ENCODE results near the gene DOLPP1. TPM values are rescaled to one million over a fixed set of nuclear protein-coding genes. Genes with fewer than 3 reads are reported as not detected.
A peak's percentile ranks its signal among the peaks of the same experiment; 100 is the strongest.

The DOLPP1 gene
- total RNA-seq, 1 experiment from 2014 or later, result 32.7 TPM

- peak overlapping the region; percentile 23; the same call in 1 of the 2 replicates for H3K27ac Mint-ChIP-seq
- no peak overlapping the region for H3K4me3 Mint-ChIP-seq
- CTCF ChIA-PET, result interaction anchor here (0.5 to 9.5 kb wide), 14 partner anchors 6 to 485 kb away, joined by 3 to 345 read pairs (median 9); partner anchors contain the start of genes IER5L and SH3GLB2
These were observed 57.2 kb downstream of the DOLPP1 start for GRCh38 chr9:129138144-129138462.

GRCh38 chr9:129138476-129139232 lies 57.7 kb downstream of the DOLPP1 start:
- no peak for ATAC-seq
- no peaks in the 10 kb centered on the region for H3K27me3 Mint-ChIP-seq (ENCODE audit: low read depth)
- H3K27ac Mint-ChIP-seq, result peak overlapping the region; percentile 97
- H3K4me1 Mint-ChIP-seq, result peaks cover 55% of the 10 kb centered on the region
- no peak for DNase-seq (ENCODE audit: low spot score)
- TF ChIP-seq ATF2 (CRISPR knock-in tag; IDR thresholded peaks at IDR 0.05; ENCODE audit: borderline replicate concordance, low read depth), result no peak
- no peak for TF ChIP-seq NFYB (CRISPR knock-in tag; conservative IDR thresholded peaks at IDR 0.05; ENCODE audit: low read depth)
- no peak for TF ChIP-seq ZNF671 (CRISPR knock-in tag; IDR thresholded peaks at IDR 0.05)
- no peak for TF ChIP-seq MAX (CRISPR knock-in tag; IDR thresholded peaks at IDR 0.05)
- ChIA-PET POLR2A (interaction anchor here (0.9 kb wide), 2 partner anchors 33 to 82 kb away, joined by 3 to 4 read pairs; no protein-coding TSS in a partner anchor), CTCF (interaction anchor here (0.5 to 9.5 kb wide), 51 partner anchors 6 to 599 kb away, joined by 3 to 345 read pairs (median 4); partner anchors contain the start of genes C9orf50, IER5L, NTMT1 and SH3GLB2)
- no peaks in the 10 kb centered on the region for H3K9me3 Mint-ChIP-seq
- H3K36me3 Mint-ChIP-seq, result peaks cover 32% of the 10 kb centered on the region
- no peak overlapping the region for H3K4me3 Mint-ChIP-seq

More at GRCh38 chr9:129138144-129138462, 57.2 kb downstream of the DOLPP1 start:
- Mint-ChIP-seq H3K27me3 (ENCODE audit: low read depth) (no peaks in the 10 kb centered on the region), H3K4me1 (peaks cover 50% of the 10 kb centered on the region), H3K9me3 (no peaks in the 10 kb centered on the region), H3K36me3 (peaks cover 35% of the 10 kb centered on the region)
- TF ChIP-seq ERG (CRISPR knock-in tag; IDR thresholded peaks at IDR 0.05), result no peak
- ATAC-seq (no peak), DNase-seq (ENCODE audit: low spot score) (no peak)
- POLR2A ChIA-PET, result no interaction called here

GRCh38 chr9:129139233-129139992 lies 58.5 kb downstream of the DOLPP1 start:
- Mint-ChIP-seq H3K4me3 (peak overlapping the region; percentile 66), H3K27ac (peak overlapping the region; percentile 97), H3K4me1 (peaks cover 61% of the 10 kb centered on the region), H3K27me3 (ENCODE audit: low read depth) (no peaks in the 10 kb centered on the region), H3K9me3 (no peaks in the 10 kb centered on the region), H3K36me3 (peaks cover 34% of the 10 kb centered on the region)
- ATAC-seq, result peak; percentile 26
- ChIA-PET POLR2A (interaction anchor here (0.8 to 1.8 kb wide), 12 partner anchors 8 to 485 kb away, joined by 3 to 8 read pairs (median 4); partner anchors contain the start of gene IER5L), CTCF (interaction anchor here (0.6 to 9.5 kb wide), 68 partner anchors 7 to 598 kb away, joined by 3 to 345 read pairs (median 4); partner anchors contain the start of genes ASB6, C9orf50, DOLPP1 and IER5L)
- DNase-seq (ENCODE audit: low spot score), result peak; percentile 76
- TF ChIP-seq ATF3 (CRISPR knock-in tag; conservative IDR thresholded peaks at IDR 0.05), result no peak
- 0 out of 2 replicates have a peak, but pooled peaks have one; percentile 23 for TF ChIP-seq SP1 (CRISPR knock-in tag; conservative IDR thresholded peaks at IDR 0.05)
- TF ChIP-seq NR3C1 (CRISPR knock-in tag; conservative IDR thresholded peaks at IDR 0.05; ENCODE audit: low read depth), result no peak
- peak; percentile 73; the same call in 1 of the 2 replicates for TF ChIP-seq ZNF232 (CRISPR knock-in tag; IDR thresholded peaks at IDR 0.05)
- no peak for TF ChIP-seq ERG (CRISPR knock-in tag; IDR thresholded peaks at IDR 0.05)
- TF ChIP-seq PRDM15 (CRISPR knock-in tag; IDR thresholded peaks at IDR 0.05), result peak; percentile 78
- TF ChIP-seq EMX1 (CRISPR knock-in tag; IDR thresholded peaks at IDR 0.05), result no peak
- peak; percentile 83 for TF ChIP-seq CTCF (IDR thresholded peaks at IDR 0.05)
- TF ChIP-seq KAT7 (CRISPR knock-in tag; IDR thresholded peaks at IDR 0.05; ENCODE audit: borderline replicate concordance), result no peak
- no peak for TF ChIP-seq RELA (CRISPR knock-in tag; IDR thresholded peaks at IDR 0.05; ENCODE audit: borderline replicate concordance)
- TF ChIP-seq ETV6 (CRISPR knock-in tag; IDR thresholded peaks at IDR 0.05), result no peak
- TF ChIP-seq CREM (CRISPR knock-in tag; IDR thresholded peaks at IDR 0.05), result no peak
- TF ChIP-seq FOXP1 (CRISPR knock-in tag; IDR thresholded peaks at IDR 0.05; ENCODE audit: borderline replicate concordance), result peak; percentile 17
- TF ChIP-seq FOXJ3 (CRISPR knock-in tag; IDR thresholded peaks at IDR 0.05; ENCODE audit: borderline replicate concordance), result no peak

All from WTC11 (cell line).